HEK293T (cell line): ENCODE measurements around the gene DNAJC16.

Experiments
- CTCF ChIA-PET: fragments of 350-600 bp; formaldehyde crosslinking; extraction: SDS; loops from one replicate; lab custom pipeline; 2021; ENCODE audit warnings: antibody characterized with exemption, inconsistent platforms; lab: Yijun Ruan, JAX
- POLR2A ChIA-PET: fragments of 350-600 bp; formaldehyde crosslinking; extraction: SDS; loops from one replicate; lab custom pipeline; 2020; ENCODE audit warnings: antibody characterized with exemption, inconsistent platforms; lab: Yijun Ruan, JAX
- DNase-seq: peaks from one replicate; pipeline ENCODE4 v3.0.0; 2012; ENCODE audit warnings: mixed read lengths; ENCODE audit errors: extremely low spot score
- ARNT ChIP-seq: fragments of 450-650 bp; IDR thresholded peaks from 2 replicates; pipeline ENCODE4 v1.6.1; 2017; ENCODE audit warnings: mild to moderate bottlenecking
- BHLHE40 ChIP-seq: fragments of 450-650 bp; IDR thresholded peaks from 2 replicates; pipeline ENCODE4 v1.6.1; 2016; ENCODE audit warnings: mild to moderate bottlenecking, moderate library complexity, borderline replicate concordance
- CTBP1 ChIP-seq: fragments of 450-650 bp; IDR thresholded peaks from 2 replicates; pipeline ENCODE4 v1.6.1; 2016; ENCODE audit warnings: borderline replicate concordance
- ELF4 ChIP-seq: fragments of 450-650 bp; IDR thresholded peaks from 2 replicates; pipeline ENCODE4 v1.6.1; 2017; ENCODE audit warnings: antibody characterized with exemption
- FOXA1 ChIP-seq: fragments of 450-650 bp; IDR thresholded peaks from 2 replicates; pipeline ENCODE4 v1.6.1; 2016; ENCODE audit warnings: mild to moderate bottlenecking
- FOXK2 ChIP-seq: fragments of 450-650 bp; IDR thresholded peaks from 2 replicates; pipeline ENCODE4 v1.6.1; 2016; ENCODE audit warnings: mild to moderate bottlenecking
- FOXM1 ChIP-seq: fragments of 450-650 bp; IDR thresholded peaks from 2 replicates; pipeline ENCODE4 v1.6.1; 2017; ENCODE audit warnings: mild to moderate bottlenecking, borderline replicate concordance
- HDGF ChIP-seq: fragments of 450-650 bp; IDR thresholded peaks from 2 replicates; pipeline ENCODE4 v1.6.1; 2017; ENCODE audit warnings: antibody characterized with exemption, borderline replicate concordance
- L3MBTL2 ChIP-seq: fragments of 450-650 bp; conservative IDR thresholded peaks from 2 replicates; pipeline ENCODE4 v1.6.1; 2016; ENCODE audit warnings: mild to moderate bottlenecking
- LEF1 ChIP-seq: fragments of 450-650 bp; IDR thresholded peaks from 2 replicates; pipeline ENCODE4 v1.6.1; 2017; ENCODE audit warnings: mild to moderate bottlenecking, borderline replicate concordance
- NFRKB ChIP-seq: fragments of 450-650 bp; IDR thresholded peaks from 2 replicates; pipeline ENCODE4 v1.6.1; 2016; ENCODE audit warnings: mild to moderate bottlenecking, moderate library complexity
- PKNOX1 ChIP-seq: fragments of 450-650 bp; IDR thresholded peaks from 2 replicates; pipeline ENCODE4 v1.6.1; 2016
- SP1 ChIP-seq: fragments of 450-650 bp; IDR thresholded peaks from 2 replicates; pipeline ENCODE4 v1.6.1; 2017
- SUZ12 ChIP-seq: fragments of 450-650 bp; IDR thresholded peaks from 2 replicates; pipeline ENCODE4 v1.6.1; 2016; ENCODE audit warnings: mild to moderate bottlenecking
- TARDBP ChIP-seq: fragments of 450-650 bp; IDR thresholded peaks from 2 replicates; pipeline ENCODE4 v1.6.1; 2016
- ZNF384 ChIP-seq: fragments of 450-650 bp; IDR thresholded peaks from 2 replicates; pipeline ENCODE4 v1.6.1; 2016

DNAJC16 gene

DNA sequence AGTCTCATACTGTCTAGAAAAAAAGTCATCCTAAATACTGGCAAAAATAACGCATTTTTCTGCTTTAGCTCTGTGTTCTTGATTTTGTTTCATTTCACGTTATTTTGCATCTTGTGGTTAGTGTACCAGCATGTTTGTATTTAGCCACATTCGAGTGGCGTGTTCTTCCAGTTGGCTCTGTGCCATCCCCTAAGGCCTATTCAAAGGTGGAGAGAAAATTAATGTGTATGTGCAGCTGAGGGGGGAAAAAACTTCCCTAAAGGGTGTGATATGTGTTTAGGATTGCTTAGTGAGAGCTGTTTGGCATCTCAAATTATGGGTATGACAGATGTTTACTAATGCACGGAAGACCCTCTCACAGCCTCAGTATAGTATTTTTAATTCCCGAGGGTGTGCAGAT lies 12.1 kb downstream of the DNAJC16 start:
- TF ChIP-seq FOXA1 (no peak), PKNOX1 (no peak)
- ChIA-PET CTCF (interaction anchor here (0.6 kb wide), 1 partner anchor 98 kb away, joined by 10 read pairs; no protein-coding TSS in a partner anchor), POLR2A (interaction anchor here (0.6 kb wide), 1 partner anchor 13 kb away, joined by 3 read pairs; no protein-coding TSS in a partner anchor)
- DNase-seq: no peak

DNA sequence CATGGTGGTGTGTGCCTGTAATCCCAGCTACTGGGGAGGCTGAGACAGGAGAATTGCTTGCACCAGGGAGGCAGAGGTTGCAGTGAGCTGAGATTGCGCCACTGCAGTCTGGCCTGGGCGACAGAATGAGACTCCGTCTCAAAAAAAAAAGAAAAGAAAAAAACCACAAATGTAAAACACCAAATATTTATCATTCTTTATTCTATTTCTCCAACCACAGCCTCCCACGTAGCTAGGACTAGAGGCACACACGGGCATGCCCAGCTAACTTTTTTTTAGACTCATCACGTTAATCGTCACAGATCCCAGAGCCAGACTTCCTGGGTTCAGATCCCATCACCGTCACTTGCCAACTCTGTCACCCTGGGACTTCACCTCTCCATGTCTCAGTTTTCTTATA lies 13.5 kb downstream of the DNAJC16 start:
- ChIA-PET CTCF (no interaction called here), POLR2A (no interaction called here)
- DNase-seq: no peak
- TF ChIP-seq TARDBP (no peak), FOXM1 (no peak), PKNOX1 (no peak), HDGF (no peak), LEF1 (no peak), CTBP1 (no peak), FOXA1 (no peak), SP1 (no peak), BHLHE40 (no peak), FOXK2 (no peak), ELF4 (no peak), SUZ12 (no peak), L3MBTL2 (no peak)

DNA sequence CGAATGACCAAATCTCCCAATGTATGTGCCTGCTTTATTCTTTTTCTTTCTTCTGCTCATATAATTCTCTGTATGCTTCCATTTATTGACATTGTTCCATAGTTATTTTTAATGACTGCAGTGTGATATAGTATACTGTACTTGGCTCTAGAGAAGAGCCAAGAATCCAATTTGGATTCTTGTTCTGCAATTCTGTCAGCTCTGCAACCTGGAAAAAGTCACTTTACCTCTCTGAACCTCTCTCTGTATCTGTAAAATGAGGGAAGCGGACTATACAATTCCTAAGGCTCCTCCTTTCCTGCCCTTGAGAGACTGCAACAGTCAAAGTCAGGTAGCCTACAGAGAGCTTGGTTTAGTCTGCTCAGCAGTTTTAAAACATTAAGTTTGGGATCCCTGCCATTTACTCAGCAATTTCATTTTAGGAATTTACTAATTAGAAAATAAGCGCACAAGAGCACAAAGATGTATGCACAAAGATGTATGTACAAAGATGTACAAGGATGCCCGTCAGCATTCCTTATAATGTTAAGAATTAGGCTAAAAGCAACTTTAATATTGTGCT lies 14.7 kb downstream of the DNAJC16 start:
- POLR2A ChIA-PET: no interaction called here
- DNase-seq: no peak
- TF ChIP-seq HDGF (no peak), ELF4 (no peak), NFRKB (no peak), LEF1 (no peak), ZNF384 (no peak), PKNOX1 (no peak)
- CTCF ChIA-PET: no interaction called here

GRCh38 chr1:15542388-15543250 lies 16.0 kb downstream of the DNAJC16 start:
- ChIA-PET CTCF (no interaction called here), POLR2A (no interaction called here)
- no peak for TF ChIP-seq ELF4
- no peak for TF ChIP-seq FOXM1
- TF ChIP-seq L3MBTL2: no peak
- TF ChIP-seq ZNF384: no peak
- no peak for TF ChIP-seq PKNOX1
- no peak for TF ChIP-seq SUZ12
- no peak for TF ChIP-seq BHLHE40
- TF ChIP-seq FOXK2: no peak
- TF ChIP-seq CTBP1: no peak
- TF ChIP-seq HDGF: no peak
- TF ChIP-seq FOXA1: no peak
- no peak for TF ChIP-seq SP1
- TF ChIP-seq NFRKB: no peak
- TF ChIP-seq TARDBP: no peak
- DNase-seq: no peak

DNA sequence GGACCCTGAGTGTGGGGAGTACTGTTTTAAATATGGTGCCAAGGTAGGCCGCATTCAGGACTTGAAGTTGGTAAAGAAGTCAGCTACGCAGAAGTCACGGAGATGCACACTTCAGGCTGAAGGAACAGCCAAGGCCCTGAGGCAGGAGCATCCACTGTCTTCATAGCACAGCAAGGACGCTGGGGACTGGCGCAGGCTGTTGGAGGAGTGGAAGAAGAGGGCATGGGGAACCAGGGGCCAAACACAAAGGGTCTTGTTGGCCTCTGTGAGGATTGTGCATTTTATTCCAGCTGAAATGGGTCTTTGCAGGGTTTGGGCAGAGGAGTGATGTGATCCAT lies 16.6 kb downstream of the DNAJC16 start:
- DNase-seq: no peak
- CTCF ChIA-PET: no interaction called here
- POLR2A ChIA-PET: no interaction called here
- no peak for TF ChIP-seq ZNF384
- no peak for TF ChIP-seq LEF1
- TF ChIP-seq L3MBTL2: no peak
- TF ChIP-seq SUZ12: no peak
- no peak for TF ChIP-seq FOXK2
- TF ChIP-seq FOXA1: no peak
- no peak for TF ChIP-seq CTBP1
- no peak for TF ChIP-seq ARNT
- no peak for TF ChIP-seq SP1
- TF ChIP-seq PKNOX1: no peak
- TF ChIP-seq BHLHE40: no peak
- no peak for TF ChIP-seq HDGF
- no peak for TF ChIP-seq ELF4
- TF ChIP-seq NFRKB: no peak
